CD14-positive monocyte (primary cell): ENCODE data around the gene DHCR7. TPM values are rescaled to one million over a fixed set of nuclear protein-coding genes. Genes with fewer than 3 reads are reported as not detected.
A peak's percentile ranks its signal among the peaks of the same experiment; 100 is the strongest.

Source experiments
- DNase-seq, 3 donors: peaks; one replicate each; pipeline ENCODE4 v3.0.0-alpha.2; 2011 to 2022
- H2AFZ ChIP-seq: 2 replicates; pipeline ENCODE4 v1.6.0; 2012; ENCODE audit warnings: mild to moderate bottlenecking, low read depth, low read length, inconsistent platforms; ENCODE audit not compliant: insufficient read depth, poor library complexity, severe bottlenecking
- H3K27ac ChIP-seq, 2 donors: 1 replicate in 1 of 2; 2 replicates in 1 of 2; pipeline ENCODE4 v1.5.1; 2012 to 2013; ENCODE audit warnings: low read length in 2 of 2, control low read depth in 1 of 2, inconsistent platforms in 1 of 2, low read depth in 1 of 2, mild to moderate bottlenecking in 1 of 2
- H3K27me3 ChIP-seq, 2 donors: one replicate each; pipeline versions ENCODE4 v1.6.0 to v1.6.1; 2011 to 2013; ENCODE audit warnings: low read length in 2 of 2; ENCODE audit not compliant: control insufficient read depth in 2 of 2, insufficient read depth in 2 of 2
- H3K36me3 ChIP-seq, 2 donors: replicated peaks in 1 of 2; 1 replicate in 1 of 2; 2 replicates in 1 of 2; pipeline versions ENCODE4 v1.5.1 to v1.6.1; 2012 to 2013; ENCODE audit warnings: low read length in 2 of 2, control low read depth in 1 of 2, inconsistent platforms in 1 of 2, mild to moderate bottlenecking in 1 of 2; ENCODE audit not compliant: insufficient read depth in 2 of 2, control insufficient read depth in 1 of 2
- H3K4me1 ChIP-seq, 2 donors: 1 replicate in 1 of 2; 2 replicates in 1 of 2; pipeline versions ENCODE4 v1.5.1 to v1.6.1; 2012 to 2013; ENCODE audit warnings: low read length in 2 of 2, control low read depth in 1 of 2, inconsistent platforms in 1 of 2, mild to moderate bottlenecking in 1 of 2, moderate library complexity in 1 of 2; ENCODE audit not compliant: insufficient read depth in 2 of 2, control insufficient read depth in 1 of 2
- H3K4me2 ChIP-seq: replicated peaks from 2 replicates; pipeline ENCODE3; 2012; ENCODE audit warnings: low read length, moderate library complexity, mild to moderate bottlenecking; ENCODE audit not compliant: poor library complexity, severe bottlenecking; ENCODE audit errors: extremely low read depth
- H3K4me3 ChIP-seq, 3 experiments: fragments of 200-600 bp in 1 of 3; sonication (generic) in 1 of 3; replicated peaks in 1 of 3; 1 replicate in 2 of 3; 2 replicates in 1 of 3; pipeline ENCODE4 v1.5.1; 2011 to 2013; ENCODE audit warnings: low read length in 3 of 3, mild to moderate bottlenecking in 3 of 3, control low read depth in 2 of 3, low read depth in 2 of 3, inconsistent platforms in 1 of 3, moderate library complexity in 1 of 3
- H3K79me2 ChIP-seq: 2 replicates; pipeline ENCODE4 v1.6.0; 2012; ENCODE audit warnings: mild to moderate bottlenecking, control low read depth, inconsistent platforms, low read length, moderate library complexity; ENCODE audit not compliant: insufficient read depth
- H3K9ac ChIP-seq: 2 replicates; pipeline ENCODE4 v1.6.0; 2017; ENCODE audit warnings: low read length, mild to moderate bottlenecking; ENCODE audit not compliant: insufficient read depth, poor library complexity, severe bottlenecking
- H3K9me3 ChIP-seq, 2 donors: replicated peaks in 1 of 2; 1 replicate in 1 of 2; 2 replicates in 1 of 2; pipeline versions ENCODE4 v1.5.1 to v1.6.1; 2012 to 2013; ENCODE audit warnings: low read length in 2 of 2, control low read depth in 1 of 2; ENCODE audit not compliant: control insufficient read depth in 1 of 2, insufficient read depth in 1 of 2
- H4K20me1 ChIP-seq: 2 replicates; pipeline ENCODE4 v1.6.0; 2012; ENCODE audit warnings: mild to moderate bottlenecking, low read length, control low read depth, moderate library complexity; ENCODE audit not compliant: insufficient read depth
- H3K27ac Mint-ChIP-seq, 7 donors: one replicate each; pipeline ENCODE4 v1.8.0; 2020; ENCODE audit warnings: mild to moderate bottlenecking in 7 of 7, mixed read lengths in 7 of 7, moderate library complexity in 6 of 7, inconsistent platforms in 2 of 7
- H3K27me3 Mint-ChIP-seq, 3 donors: one replicate each; pipeline ENCODE4 v1.8.0; 2021 to 2022; ENCODE audit warnings: low read depth in 3 of 3, mild to moderate bottlenecking in 3 of 3, mixed read lengths in 3 of 3, moderate library complexity in 3 of 3, inconsistent platforms in 1 of 3
- H3K36me3 Mint-ChIP-seq, 2 donors: one replicate each; pipeline ENCODE4 v1.8.0; 2020; ENCODE audit warnings: mixed read lengths in 2 of 2, inconsistent platforms in 1 of 2, mild to moderate bottlenecking in 1 of 2
- H3K4me1 Mint-ChIP-seq: one replicate; pipeline ENCODE4 v1.8.0; 2020; ENCODE audit warnings: mild to moderate bottlenecking, mixed read lengths
- H3K4me3 Mint-ChIP-seq, 2 donors: one replicate each; pipeline ENCODE4 v1.8.0; 2020; ENCODE audit warnings: mild to moderate bottlenecking in 2 of 2, mixed read lengths in 2 of 2, moderate library complexity in 1 of 2
- H3K9me3 Mint-ChIP-seq, 7 donors: one replicate each; pipeline ENCODE4 v1.8.0; 2020 to 2022; ENCODE audit warnings: mixed read lengths in 7 of 7, mild to moderate bottlenecking in 6 of 7, moderate library complexity in 6 of 7, inconsistent platforms in 2 of 7
- CTCF ChIP-seq: fragments of 200-600 bp; IDR thresholded peaks from one replicate; pipeline ENCODE4 v1.8.0; 2022; ENCODE audit warnings: antibody characterized with exemption, mild to moderate bottlenecking
- WGBS: methylation state at CpG from one replicate; pipeline ENCODE4 v1.1.5; 2013; ENCODE audit warnings: missing lambda C conversion rate; ENCODE audit not compliant: insufficient coverage; 5-methylcytosine and 5-hydroxymethylcytosine counted together
- intact Hi-C, 2 donors: fragments of 100-400 bp; cut with micrococcal nuclease; formaldehyde crosslinking; loops; one replicate each; pipeline versions ENCODE4 v1.15.0 to v1.15.1; 2023
- polyA plus RNA-seq, 3 donors: library from polyadenylated mRNA; depleted of rRNA in 1 of 3; unstranded in 2 of 3; stranded (reverse) in 1 of 3; fragments of 300-500 nt in 2 of 3; fragments of >200 nt in 1 of 3; fragmentation: Illumina TruSeq in 2 of 3; gene quantifications; 1 replicate in 2 of 3; 2 replicates in 1 of 3; pipeline ENCODE4 v1.2.3, GENCODE V29; 2012 to 2021

The DHCR7 gene
- polyA plus RNA-seq, 3 donors, result 2.2 to 3.9 (median 2.2) TPM

- Histone ChIP-seq H3K27ac (peak overlapping the region; percentile 67 to 90), H3K27me3 (no peaks in the 10 kb centered on the region), H3K79me2 (peaks cover 41% of the 10 kb centered on the region), H3K4me2 (peak overlapping the region; percentile 94), H3K4me3 (peak overlapping the region; percentile 72 to 94 (median 79)), H3K9me3 (no peaks in the 10 kb centered on the region), H4K20me1 (peaks cover 38% of the 10 kb centered on the region), H2AFZ (peak overlapping the region; percentile 84), H3K36me3 (peaks cover 28 to 29% of the 10 kb centered on the region in 2 donors), H3K9ac (peak overlapping the region; percentile 89), H3K4me1 (peaks cover 41 to 49% of the 10 kb centered on the region in 2 donors)
- Mint-ChIP-seq H3K27me3 (no peaks in the 10 kb centered on the region), H3K4me3 (peak overlapping the region; percentile 87 to 91), H3K9me3 (peaks cover 0 to 3% (median 0%) of the 10 kb centered on the region in 7 donors), H3K27ac (peak overlapping the region; percentile 77 to 92 (median 88)), H3K36me3 (peaks cover 28 to 30% of the 10 kb centered on the region in 2 donors), H3K4me1 (peaks cover 53% of the 10 kb centered on the region)
- intact Hi-C loops, result no loop called here
- peak; percentile 46 to 69 (median 64) for DNase-seq
- WGBS, result 0% methylated on average over 29 of the region's 40 CpGs
- no peak for TF ChIP-seq CTCF
Observed at GRCh38 chr11:71452199-71453036, 4.2 kb upstream of the DHCR7 start.

GRCh38 chr11:71451596-71452198, 3.5 kb upstream of the DHCR7 start:
- Histone ChIP-seq H3K9ac (peak overlapping the region; percentile 89), H4K20me1 (peaks cover 31% of the 10 kb centered on the region), H3K4me1 (peaks cover 48 to 56% of the 10 kb centered on the region in 2 donors), H3K9me3 (peaks cover 0 to 2% of the 10 kb centered on the region in 2 donors), H3K4me3 (peak overlapping the region; percentile 72 to 94 (median 79)), H3K79me2 (peaks cover 36% of the 10 kb centered on the region), H3K36me3 (peaks cover 21 to 22% of the 10 kb centered on the region in 2 donors), H2AFZ (peak overlapping the region; percentile 84), H3K27me3 (no peaks in the 10 kb centered on the region), H3K27ac (peak overlapping the region; percentile 67 to 90), H3K4me2 (peak overlapping the region; percentile 94)
- Mint-ChIP-seq H3K4me3 (peak overlapping the region; percentile 87 to 91), H3K36me3 (peaks cover 23 to 24% of the 10 kb centered on the region in 2 donors), H3K4me1 (peaks cover 60% of the 10 kb centered on the region), H3K27ac (peak overlapping the region; percentile 77 to 92 (median 88)), H3K27me3 (no peaks in the 10 kb centered on the region), H3K9me3 (peaks cover 0 to 6% (median 3%) of the 10 kb centered on the region in 7 donors)
- no peak for TF ChIP-seq CTCF
- intact Hi-C loops, result no loop called here
- DNase-seq, result peak in 2 of 3 donors; percentile 10 to 14
- WGBS, result no CpG with 5 or more reads among the region's 9 CpGs
